ENCODE results near the gene SDC1.
"Not testable (repeated sequence)": the region's sequence is repeated elsewhere in the genome, so short reads cannot be mapped to it uniquely, and the experiment has no call there.

Gene SDC1

DNA sequence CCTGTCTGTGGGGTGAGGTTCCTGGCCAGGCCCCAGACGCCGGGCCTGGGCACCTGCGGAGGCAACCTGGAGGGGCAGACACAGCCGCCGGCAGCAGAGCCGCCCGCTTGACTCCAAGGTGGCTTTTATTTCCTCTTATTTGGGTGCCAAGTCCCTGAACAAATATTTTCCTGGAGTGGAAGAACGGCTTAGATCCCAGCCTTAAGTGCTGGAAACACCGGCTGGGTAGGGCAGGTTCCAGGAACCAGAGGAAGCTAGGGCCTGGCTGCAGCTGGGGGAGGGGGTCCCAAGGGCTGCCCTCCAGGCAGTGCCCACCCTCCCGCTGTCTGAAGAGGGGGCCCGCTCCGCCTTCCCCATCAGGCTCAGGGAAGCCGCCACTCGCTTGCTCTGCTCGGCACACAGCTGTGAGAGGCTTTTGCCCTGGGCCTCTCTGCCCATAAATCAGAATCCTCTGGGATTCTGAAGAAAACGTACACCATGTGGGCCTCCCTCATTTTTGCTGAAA, 28.2 kb downstream of the SDC1 start:
- DNase-seq (ENCODE audit: low spot score) = no peak

DNA sequence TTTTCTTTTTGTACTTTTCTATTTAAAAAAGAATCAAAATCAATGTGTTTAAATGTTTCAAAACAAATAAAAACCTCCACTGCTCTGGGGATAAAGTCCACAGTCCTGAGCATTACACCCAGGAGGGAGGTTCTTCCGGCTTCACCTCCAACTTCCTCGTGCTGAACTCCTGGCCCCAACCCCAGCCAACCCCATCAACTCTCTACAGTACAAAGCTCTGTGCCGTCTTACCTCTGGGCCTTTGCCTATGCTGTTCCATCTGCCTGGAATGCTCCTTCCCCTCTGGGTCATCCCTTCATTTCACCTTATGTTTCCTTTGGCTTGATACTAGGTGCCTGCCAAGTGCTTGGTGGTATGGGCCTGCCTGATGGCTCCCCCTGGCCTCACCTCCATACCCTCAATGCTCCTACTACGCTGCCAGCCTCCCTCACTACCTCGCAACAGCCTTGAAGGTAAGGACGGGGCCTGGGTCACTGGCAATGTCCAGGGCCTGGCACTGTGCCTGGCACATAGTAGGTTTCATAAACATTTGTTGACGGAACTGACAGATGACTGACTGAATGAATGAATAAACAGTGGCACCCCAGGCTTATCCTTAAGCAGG, 28.8 kb downstream of the SDC1 start:
- DNase-seq (ENCODE audit: low spot score) = no peak

DNA sequence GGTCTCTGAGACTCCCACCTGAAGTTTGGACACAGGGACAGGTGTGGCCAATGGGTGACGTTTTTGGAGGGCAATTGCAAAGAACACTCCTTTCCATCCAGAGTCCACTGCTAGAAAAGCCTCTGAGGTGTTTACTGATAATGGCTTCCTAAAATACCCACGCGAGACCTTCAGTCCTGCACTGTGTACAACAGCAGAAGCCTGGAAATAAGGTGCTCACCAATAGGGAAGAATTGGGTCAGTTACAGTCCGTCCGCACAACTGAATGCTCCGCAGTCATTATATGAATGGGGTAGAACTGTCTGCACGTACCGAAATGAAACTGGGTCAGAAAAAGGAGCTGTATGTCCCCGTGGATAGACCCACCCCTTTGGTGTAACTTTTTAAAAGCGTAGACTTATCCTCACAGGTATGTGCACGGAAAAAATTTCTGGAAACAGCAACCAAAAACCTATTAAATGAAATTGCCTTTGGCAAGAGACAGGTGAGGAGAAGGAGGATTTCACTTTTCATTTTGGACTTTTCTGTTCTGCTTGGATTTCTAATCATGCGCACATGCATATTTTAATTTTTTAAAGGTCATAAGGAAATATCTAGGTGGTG, 29.4 kb downstream of the SDC1 start:
- DNase-seq (ENCODE audit: low spot score) = no peak

DNA sequence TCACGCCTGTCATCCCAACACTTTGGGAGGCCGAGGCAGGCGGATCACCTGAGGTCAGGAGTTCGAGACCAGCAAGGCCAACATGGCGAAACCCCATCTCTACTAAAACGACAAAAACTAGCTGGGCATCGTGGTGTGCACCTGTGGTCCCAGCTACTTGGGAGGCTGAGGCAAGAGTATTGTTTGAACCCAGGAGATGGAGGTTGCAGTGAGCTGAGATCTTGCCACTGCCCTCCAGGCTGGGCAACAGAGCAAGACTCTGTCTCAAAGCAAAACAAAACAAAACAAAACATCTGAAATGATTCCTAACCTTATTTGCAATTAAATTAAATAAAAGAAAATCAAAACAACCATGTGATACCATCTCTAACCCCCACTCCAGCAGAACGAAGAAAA, 29.9 kb downstream of the SDC1 start:
- not testable (repeated sequence) for DNase-seq (ENCODE audit: low spot score)

DNA sequence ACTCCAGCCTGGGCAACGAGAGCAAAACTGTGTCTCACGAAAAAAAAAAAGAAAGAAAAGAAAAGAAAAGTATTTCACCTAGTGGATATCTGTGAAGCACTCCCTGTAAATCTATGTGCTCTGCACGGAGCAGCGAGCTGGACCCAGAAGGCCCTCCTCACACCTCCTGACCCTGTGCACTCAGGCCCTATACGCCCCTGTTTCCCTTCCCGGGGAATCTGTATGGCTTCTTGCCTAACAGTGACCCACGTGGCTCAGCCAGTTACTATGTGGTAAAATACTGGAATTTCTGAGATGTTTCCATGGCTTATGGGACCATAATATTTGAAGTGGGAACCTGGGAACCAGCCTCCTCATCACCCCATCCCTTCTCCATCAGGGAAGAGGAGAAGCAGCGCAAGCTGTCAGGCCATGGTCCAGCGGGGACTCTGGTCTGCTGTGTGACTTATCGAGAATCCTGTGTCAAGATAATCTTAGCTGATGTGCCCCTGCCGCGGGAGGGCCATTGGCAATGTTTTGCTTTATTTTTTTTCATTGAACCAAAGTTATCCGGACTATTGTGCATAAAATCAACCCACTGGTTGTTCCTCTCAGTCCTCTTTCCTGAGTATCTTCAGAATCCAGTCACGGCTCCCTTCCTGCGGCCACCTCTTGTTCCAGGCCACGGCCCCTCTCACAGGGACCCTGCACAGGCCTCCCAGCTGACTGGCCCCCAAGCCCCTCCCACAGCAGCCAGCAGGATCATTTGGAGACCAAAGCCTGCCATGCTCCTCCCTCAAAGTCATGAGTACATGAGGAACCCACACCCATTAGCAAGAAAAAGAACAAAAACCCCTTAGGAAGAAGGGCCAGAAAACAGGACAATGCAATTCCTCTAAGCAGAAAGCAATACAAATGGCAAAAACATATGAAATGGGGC, 30.6 kb downstream of the SDC1 start:
- DNase-seq (ENCODE audit: low spot score) = no peak

DNA sequence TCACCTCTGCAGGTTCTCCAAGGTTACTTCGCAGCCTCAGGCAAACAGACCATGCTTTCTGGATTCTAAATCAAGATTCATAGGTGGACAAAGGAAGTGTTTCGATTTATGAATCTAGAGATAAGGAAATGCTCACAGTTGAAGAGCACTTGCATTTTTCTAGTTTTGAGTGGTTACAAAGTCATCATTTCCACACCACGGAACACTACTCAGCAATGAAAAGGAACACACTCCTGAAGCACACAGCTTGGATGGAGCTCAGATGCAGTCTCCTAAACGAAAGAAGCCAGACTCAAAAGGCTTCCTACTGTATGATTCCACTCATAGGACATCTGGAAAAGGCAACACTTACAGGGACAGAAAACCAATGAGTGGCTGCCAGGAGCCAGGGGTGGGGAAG, 31.7 kb downstream of the SDC1 start:
- DNase-seq (ENCODE audit: low spot score) = no peak

DNA sequence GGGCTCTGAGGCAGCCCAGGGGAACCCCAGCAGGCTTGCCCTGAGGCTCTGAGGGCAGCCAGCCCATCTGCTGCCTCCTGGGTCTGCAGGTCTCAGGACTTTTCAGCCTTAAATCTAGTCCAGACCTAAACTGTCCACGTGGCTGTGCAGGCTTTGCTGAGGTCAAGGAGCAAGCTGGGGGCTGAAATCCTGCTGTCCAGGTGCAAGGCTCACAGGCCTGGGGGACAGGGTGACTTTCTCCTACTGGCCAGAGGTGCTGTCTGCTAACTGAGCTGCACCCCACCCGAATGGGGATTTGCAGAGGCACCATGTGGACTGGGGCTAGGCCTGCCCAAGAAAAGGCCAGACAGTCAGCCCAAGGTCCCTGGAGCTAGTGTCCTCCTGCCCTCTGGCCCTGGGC, 32.1 kb downstream of the SDC1 start:
- no peak for DNase-seq (ENCODE audit: low spot score)

DNA sequence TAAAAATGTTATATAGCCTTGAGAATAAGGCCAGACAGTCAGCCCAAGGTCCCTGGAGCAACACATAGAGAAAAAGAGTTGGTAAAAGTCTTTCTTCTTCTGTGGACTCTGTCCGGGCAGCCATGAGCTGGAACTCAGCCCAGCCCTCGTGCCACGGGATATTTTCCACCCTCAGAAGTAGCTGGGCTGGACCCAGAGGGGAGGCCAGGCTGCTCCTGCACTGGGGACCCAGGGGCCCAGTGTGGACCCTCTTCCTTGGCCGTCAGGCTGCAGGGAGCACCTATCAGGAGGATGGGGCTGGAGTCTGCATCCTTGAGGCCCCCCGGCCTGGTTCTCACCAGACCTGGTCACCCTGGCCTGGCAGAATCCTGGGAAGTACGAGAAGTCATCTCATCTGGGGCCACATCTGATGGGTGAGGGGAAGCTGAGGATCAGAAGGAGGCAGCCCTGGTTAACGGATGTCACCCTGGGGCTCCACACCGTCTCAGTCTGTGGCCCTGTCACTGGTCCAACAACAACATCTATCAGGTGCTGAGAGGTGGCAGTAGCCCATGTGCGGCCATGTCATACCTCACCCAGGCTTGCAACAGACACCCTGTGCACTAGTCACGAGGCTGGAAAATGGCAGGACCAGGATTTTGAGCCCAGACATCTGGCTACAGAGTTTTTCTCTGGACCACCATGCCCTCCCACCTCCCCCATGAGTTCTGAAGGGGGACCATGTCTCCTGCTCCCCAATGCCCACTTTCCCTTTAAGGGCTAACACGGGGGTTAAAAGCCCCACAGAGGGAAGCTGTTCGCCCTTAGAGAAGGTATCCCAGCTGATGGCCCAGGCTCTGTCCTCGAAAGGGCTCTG, 33.0 kb downstream of the SDC1 start:
- DNase-seq (ENCODE audit: low spot score) = no peak

DNA sequence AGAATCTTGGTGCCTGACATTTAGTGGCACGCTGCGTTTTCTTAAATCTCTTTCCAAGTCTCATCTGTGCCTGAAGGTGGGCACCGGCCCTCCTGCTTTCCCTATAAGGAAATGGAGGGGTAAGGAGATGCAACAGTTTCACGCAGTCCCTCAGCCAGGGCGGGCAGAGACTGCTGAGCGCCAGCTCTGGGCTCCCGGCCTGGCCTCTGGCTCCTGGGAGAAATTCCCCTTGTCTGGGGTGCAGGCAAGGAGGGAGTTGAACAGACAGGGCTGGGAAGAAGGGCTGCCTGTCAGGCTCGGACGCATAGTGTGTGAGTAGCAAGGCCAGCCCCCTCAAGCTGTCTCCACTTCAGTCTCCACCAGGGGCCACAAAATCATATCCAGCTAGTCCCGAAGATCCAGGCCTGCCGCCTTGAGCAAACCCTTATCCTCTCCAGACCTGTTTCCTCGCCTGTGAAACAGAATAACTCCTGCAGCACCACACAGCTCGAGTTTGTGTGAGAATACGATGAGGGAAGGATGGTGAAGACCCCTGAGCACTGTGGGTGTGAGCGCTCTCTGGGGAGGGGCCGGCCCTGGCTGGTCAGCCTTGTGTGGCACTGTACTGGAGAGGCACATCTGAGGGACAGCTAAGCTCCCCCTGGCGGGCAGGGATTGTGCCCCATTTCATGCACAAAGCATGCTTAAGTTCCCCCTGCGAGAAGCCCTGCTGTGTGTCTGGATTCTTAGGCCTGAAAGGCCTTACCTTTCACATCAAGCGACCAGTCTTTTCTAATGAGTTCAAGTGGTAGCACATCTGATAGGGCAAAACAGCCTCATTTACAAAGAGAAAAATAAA, 33.8 kb downstream of the SDC1 start:
- DNase-seq (ENCODE audit: low spot score) = no peak

DNA sequence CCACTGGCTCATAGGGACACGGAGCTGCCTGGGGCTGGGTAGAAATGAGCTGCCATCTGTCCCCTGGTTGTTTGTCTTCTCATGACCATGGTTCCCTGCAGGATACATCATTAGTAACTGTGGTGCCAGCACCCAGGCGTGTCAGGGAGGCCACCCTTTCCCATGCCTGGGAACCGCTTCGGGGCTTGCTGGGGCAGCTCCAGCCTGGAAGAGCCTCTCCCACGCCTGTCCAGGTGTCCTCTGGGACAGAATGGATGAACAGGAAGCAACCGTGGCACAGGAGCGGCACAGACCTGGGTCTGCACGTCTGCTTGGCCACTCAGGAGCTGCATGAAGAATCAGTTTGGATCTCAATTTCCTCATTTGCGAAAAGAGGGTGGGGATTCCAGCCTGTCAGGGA, 34.8 kb downstream of the SDC1 start:
- no peak for DNase-seq (ENCODE audit: low spot score)

DNA sequence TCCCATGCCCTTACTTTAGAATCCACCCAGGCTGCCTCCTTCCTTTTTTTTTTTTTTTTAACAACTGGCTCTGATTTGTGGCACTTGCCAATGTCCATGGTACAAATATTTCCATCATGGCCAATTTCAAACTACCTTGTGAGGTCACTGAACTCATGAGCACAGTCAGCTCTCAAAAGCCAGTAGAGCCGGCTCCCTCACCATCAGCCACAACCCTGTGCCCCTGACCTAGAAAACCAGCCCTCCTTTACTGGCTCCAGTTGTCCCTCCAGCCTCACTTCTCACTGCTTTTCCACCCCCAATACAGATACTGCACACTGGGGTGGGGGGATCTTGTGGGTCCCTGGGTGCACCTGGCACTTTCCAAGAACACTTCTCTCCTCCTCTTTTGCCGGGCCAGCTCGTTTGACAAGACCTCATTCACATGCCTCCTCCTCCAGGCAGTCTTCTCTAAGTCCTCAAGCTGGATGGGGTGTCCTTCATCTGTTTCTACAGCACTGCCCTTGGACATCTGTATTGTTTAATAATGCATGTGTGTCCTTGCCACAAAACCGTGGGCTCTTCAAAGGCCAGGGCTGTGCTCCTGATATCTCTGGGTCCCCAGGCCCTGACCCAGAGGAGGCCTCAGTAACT, 35.5 kb downstream of the SDC1 start:
- no peak for DNase-seq (ENCODE audit: low spot score)

DNA sequence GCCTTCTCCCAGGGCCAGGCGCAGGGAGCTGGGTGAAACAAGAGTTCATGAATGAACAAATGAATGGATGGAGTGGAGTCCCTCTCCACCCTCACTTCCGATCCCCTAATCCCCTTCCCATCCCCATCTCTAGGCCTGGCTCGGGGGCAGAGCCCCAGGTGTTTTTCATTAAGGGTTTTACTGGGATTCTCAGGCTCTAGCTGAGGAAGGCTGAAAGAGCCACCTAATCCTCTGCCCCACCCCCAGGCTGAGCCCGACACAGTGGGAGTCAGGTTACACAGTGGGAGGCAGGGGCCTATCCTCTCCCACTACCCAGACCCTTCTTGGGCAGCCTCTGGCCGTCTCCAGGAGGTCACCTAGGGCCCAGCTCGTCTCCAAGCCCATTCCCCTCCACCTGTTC, 36.1 kb downstream of the SDC1 start:
- no peak for DNase-seq (ENCODE audit: low spot score)

DNA sequence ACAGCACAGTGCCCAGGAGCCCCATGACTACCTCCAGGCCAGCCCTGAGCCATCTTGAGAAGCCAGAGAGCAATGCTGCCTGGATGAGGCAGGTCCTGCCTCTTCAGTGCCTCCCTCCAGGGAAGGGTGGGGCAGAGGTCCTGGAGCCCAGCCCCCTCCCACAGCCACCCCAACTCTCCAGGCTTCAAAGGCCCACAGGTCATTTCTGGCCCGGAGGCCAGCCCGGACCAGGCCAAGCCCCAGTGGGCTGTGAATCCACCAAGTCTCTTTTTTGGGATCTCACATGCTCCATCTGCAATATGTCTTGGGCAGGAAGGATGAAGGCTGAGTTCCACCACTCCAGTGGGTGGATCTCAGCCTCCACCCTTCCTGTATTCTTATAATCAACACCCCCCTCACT, 36.7 kb downstream of the SDC1 start:
- DNase-seq (ENCODE audit: low spot score) = no peak

DNA sequence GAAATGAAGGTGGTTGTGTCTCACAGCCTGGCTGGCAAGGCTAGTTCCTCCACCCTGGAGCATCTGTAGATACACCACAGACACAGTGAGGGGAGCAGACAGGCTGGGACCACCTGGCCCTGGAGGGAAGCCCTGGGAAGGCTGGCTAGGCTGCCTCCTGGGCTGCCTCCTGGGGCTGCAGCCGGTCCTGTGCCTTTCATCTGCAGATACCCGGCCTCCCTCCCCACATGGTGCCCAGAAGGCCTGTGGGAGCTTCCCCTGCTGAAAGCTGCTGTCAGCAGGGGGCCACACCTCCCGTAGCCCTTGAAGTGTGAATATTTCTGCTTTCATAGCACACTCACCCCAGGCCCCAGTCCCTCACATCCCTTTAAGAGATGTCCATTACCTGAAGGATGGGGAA, 37.6 kb downstream of the SDC1 start:
- no peak for DNase-seq (ENCODE audit: low spot score)

DNA sequence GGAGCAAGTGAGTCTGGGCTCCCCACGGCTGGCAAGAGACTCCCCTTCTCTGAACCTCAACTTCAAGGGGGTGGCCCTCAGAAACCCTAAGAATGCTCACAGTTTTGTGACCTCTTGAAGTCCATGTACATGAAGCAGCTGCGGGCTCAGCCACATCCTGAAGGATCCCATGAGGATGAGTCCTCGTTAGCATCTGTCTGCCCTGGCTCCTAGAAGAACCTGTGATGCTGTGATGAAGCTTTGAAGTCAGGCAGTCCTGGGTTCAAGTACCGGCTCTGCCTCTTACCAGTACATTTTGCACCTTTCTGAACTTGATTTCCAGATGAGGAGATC, 38.1 kb downstream of the SDC1 start:
- no peak for DNase-seq (ENCODE audit: low spot score)

DNA sequence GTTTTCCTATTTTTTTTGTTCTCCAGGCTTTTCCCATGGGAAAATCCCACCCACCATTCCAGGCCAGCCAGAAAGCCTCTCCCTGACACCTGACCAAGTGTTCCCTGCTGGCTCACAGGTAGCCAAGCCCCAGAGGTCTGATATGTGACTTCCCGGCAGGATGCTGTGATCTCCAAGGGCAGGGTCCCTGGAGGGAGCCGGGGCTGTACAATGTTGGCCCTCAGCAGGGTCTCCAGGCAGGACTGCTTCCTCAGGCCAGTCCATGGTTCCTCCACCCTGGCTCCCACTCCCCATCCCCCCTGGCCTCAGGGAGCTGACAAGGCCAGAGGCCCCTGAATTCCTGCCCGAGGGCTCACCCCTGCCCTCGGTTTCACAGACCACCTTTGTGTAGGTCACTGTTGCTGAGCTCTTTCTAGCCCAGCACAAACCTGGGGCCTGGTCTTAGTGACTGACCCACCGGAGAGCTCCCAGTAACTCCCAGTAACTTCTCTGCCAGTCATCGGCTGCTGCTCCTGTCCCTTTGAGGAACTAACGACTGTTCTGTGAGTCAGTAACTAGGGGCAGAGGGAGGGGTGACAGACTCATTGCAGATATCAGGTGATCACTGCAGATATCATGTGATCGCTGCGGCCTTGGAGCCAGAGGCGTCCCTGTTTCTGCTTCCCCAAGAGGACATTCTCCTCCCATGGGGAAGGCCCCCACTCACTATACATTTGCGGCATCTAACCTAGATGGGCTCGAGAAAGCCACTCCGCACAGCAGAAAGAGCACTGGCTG, 38.7 kb downstream of the SDC1 start:
- no peak for DNase-seq (ENCODE audit: low spot score)

DNA sequence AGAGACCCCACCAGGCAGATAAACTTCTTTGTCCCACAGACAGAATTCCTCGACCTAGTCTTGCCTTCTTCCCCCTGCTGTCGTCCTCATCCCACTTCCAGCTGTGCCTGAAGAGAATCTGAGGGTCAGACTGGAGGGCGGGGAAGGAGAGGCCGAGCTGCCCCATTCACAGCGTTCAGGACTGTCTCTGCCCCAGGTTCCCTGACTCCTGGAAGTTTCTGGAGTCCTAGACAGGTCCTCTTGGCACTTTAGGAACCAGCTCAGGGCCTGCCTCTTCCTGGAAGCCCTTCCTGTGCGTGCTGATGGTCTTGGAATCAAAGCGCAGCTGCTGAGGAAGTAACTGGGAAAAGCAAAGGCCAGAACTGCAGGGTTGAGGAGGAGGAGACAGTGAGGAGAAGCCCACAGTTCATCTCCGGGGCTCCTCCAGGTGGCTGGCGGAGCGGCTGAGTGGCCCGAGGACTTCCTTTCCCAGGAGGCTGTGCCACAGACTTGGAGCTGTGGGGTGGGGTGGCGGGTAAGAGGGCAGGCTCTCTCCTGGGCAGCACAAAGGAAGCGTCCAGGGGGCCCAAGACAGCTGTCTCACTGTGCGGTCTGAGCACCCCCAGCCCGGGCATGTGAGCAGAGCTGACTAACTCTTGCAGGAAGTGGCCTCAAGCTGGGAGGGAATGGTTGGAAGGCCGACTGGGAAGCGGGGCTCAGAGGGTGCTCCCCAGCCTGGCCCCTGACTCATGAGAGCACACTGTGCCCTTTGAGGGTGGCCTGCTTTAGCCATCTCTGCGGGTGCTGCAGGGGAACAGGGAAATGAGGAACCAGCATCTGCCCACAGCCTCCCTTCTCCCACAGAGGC, 39.5 kb downstream of the SDC1 start:
- peak; percentile 76 for DNase-seq (ENCODE audit: low spot score)

DNA sequence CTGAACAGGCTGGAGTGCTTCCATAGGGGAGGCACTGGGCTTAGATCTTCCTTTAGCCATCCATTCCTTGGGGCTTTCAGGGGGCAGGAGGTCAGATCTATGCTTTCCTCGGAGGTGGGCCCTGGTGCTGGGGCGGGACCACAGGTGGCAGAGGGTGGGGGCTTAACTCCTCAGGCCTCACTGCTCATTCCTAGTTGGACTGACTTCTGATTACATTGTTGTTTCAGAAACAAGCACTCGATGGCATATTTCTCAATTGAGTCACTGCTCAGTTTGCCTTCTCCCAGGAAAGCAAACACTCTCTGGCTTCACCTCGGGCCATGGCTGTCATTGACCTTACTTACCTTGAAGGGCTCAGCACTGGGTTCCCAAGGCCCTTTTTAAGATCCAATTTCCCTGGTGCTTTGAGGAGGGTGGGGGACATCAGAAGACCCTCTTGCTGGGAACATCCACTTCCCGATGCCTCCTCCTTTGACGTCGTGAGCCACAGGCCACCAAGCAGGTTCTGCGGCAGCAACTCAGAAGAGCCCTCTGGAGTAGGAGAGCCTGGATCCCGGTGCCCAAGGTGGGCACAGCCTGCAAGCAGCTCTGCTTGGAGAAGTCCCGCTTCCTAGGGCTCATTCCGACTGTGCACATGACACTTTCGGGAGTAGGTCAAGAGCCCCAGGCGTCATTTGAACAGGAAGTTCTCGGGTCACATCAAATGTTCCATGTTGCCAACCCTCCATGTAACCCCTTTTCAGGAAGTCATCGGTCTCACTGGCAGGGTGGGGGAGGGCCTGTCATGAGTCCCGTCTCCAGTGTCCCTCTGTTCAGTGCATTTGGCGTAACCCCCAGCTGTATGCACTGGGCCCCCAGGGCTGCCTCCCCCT, 40.6 kb downstream of the SDC1 start:
- DNase-seq (ENCODE audit: low spot score) = no peak
